Memory B cell (primary cell): ENCODE measurements around the gene GLT8D1.
A peak's percentile ranks its signal among the peaks of the same experiment; 100 is the strongest.

Source experiments
- ATAC-seq: fragments of 150-1000 bp; cut with Tn5 transposase; 2 replicates; pipeline ENCODE4 v1.10.0; 2021; ENCODE audit warnings: low read depth, mild to moderate bottlenecking, moderate library complexity
- DNase-seq, 2 donors: peaks; one replicate each; pipeline ENCODE4 v3.0.0; 2022; ENCODE audit warnings: low spot score in 2 of 2
- H3K27ac Mint-ChIP-seq: one replicate; pipeline ENCODE4 v1.8.0; 2022; ENCODE audit warnings: mild to moderate bottlenecking, moderate library complexity, mixed read lengths
- H3K27me3 Mint-ChIP-seq: one replicate; pipeline ENCODE4 v1.8.0; 2022; ENCODE audit warnings: mixed read lengths
- H3K36me3 Mint-ChIP-seq: one replicate; pipeline ENCODE4 v1.8.0; 2022; ENCODE audit warnings: mild to moderate bottlenecking, mixed read lengths
- H3K4me1 Mint-ChIP-seq: one replicate; pipeline ENCODE4 v1.8.0; 2022; ENCODE audit warnings: mixed read lengths
- H3K4me3 Mint-ChIP-seq: one replicate; pipeline ENCODE4 v1.8.0; 2022; ENCODE audit warnings: mild to moderate bottlenecking, moderate library complexity, mixed read lengths
- H3K9me3 Mint-ChIP-seq: one replicate; pipeline ENCODE4 v1.8.0; 2022; ENCODE audit warnings: mixed read lengths

Gene GLT8D1

GRCh38 chr3:52721730-52722008 lies 16.1 kb upstream of the GLT8D1 start:
- Mint-ChIP-seq H3K36me3 (peaks cover 17% of the 10 kb centered on the region), H3K4me3 (no peak overlapping the region), H3K9me3 (peaks cover 2% of the 10 kb centered on the region), H3K27me3 (no peaks in the 10 kb centered on the region), H3K4me1 (peaks cover 4% of the 10 kb centered on the region), H3K27ac (no peak overlapping the region)
- DNase-seq, result no peak
- no peak for ATAC-seq

- peaks cover 19% of the 10 kb centered on the region for H3K36me3 Mint-ChIP-seq
- peaks cover 2% of the 10 kb centered on the region for H3K9me3 Mint-ChIP-seq
- ATAC-seq (peak; percentile 45), DNase-seq (no peak)
- no peak overlapping the region for H3K4me3 Mint-ChIP-seq
- H3K27ac Mint-ChIP-seq, result no peak overlapping the region
- no peaks in the 10 kb centered on the region for H3K27me3 Mint-ChIP-seq
- peaks cover 4% of the 10 kb centered on the region for H3K4me1 Mint-ChIP-seq
These were observed 15.6 kb upstream of the GLT8D1 start for GRCh38 chr3:52721002-52721729.

GRCh38 chr3:52719618-52720017 lies 14.0 kb upstream of the GLT8D1 start:
- no peak overlapping the region for H3K4me3 Mint-ChIP-seq
- no peak for ATAC-seq
- no peak overlapping the region for H3K27ac Mint-ChIP-seq
- peaks cover 4% of the 10 kb centered on the region for H3K4me1 Mint-ChIP-seq
- no peaks in the 10 kb centered on the region for H3K27me3 Mint-ChIP-seq
- H3K36me3 Mint-ChIP-seq, result peaks cover 19% of the 10 kb centered on the region
- no peak for DNase-seq
- H3K9me3 Mint-ChIP-seq, result peaks cover 2% of the 10 kb centered on the region

- DNase-seq (no peak), ATAC-seq (no peak)
- no peak overlapping the region for H3K27ac Mint-ChIP-seq
- H3K27me3 Mint-ChIP-seq, result no peaks in the 10 kb centered on the region
- H3K4me3 Mint-ChIP-seq, result no peak overlapping the region
- H3K4me1 Mint-ChIP-seq, result peaks cover 3% of the 10 kb centered on the region
- peaks cover 2% of the 10 kb centered on the region for H3K9me3 Mint-ChIP-seq
- H3K36me3 Mint-ChIP-seq, result peaks cover 16% of the 10 kb centered on the region
These were observed 10.2 kb upstream of the GLT8D1 start for GRCh38 chr3:52715714-52716305.

- Mint-ChIP-seq H3K4me1 (peaks cover 3% of the 10 kb centered on the region), H3K9me3 (peaks cover under 1% of the 10 kb centered on the region), H3K27ac (no peak overlapping the region), H3K36me3 (peaks cover 14% of the 10 kb centered on the region), H3K4me3 (no peak overlapping the region), H3K27me3 (no peaks in the 10 kb centered on the region)
- ATAC-seq (no peak), DNase-seq (no peak)
These were observed 9.0 kb upstream of the GLT8D1 start for GRCh38 chr3:52714335-52715302.

- peak overlapping the region; percentile 20 for H3K27ac Mint-ChIP-seq
- peaks cover 4% of the 10 kb centered on the region for H3K4me1 Mint-ChIP-seq
- ATAC-seq, result no peak
- no peak for DNase-seq
- no peaks in the 10 kb centered on the region for H3K27me3 Mint-ChIP-seq
- no peaks in the 10 kb centered on the region for H3K9me3 Mint-ChIP-seq
- H3K36me3 Mint-ChIP-seq, result peaks cover 10% of the 10 kb centered on the region
- no peak overlapping the region for H3K4me3 Mint-ChIP-seq
These were observed 7.0 kb upstream of the GLT8D1 start for GRCh38 chr3:52712291-52713212.

- ATAC-seq, result no peak
- Mint-ChIP-seq H3K36me3 (peaks cover 8% of the 10 kb centered on the region), H3K27ac (peak overlapping the region; percentile 31)
These were observed 4.9 kb upstream of the GLT8D1 start for GRCh38 chr3:52710512-52710911.

GRCh38 chr3:52707585-52707984 lies 2.0 kb upstream of the GLT8D1 start:
- peak overlapping the region; percentile 77 for H3K4me3 Mint-ChIP-seq
- H3K9me3 Mint-ChIP-seq, result no peaks in the 10 kb centered on the region
- H3K27me3 Mint-ChIP-seq, result no peaks in the 10 kb centered on the region
- peaks cover 22% of the 10 kb centered on the region for H3K4me1 Mint-ChIP-seq
- H3K36me3 Mint-ChIP-seq, result peaks cover 5% of the 10 kb centered on the region
- DNase-seq (no peak), ATAC-seq (no peak)
- peak overlapping the region; percentile 92 for H3K27ac Mint-ChIP-seq

More at GRCh38 chr3:52710512-52710911, 4.9 kb upstream of the GLT8D1 start:
- Mint-ChIP-seq H3K27me3 (no peaks in the 10 kb centered on the region), H3K9me3 (no peaks in the 10 kb centered on the region), H3K4me1 (peaks cover 11% of the 10 kb centered on the region), H3K4me3 (no peak overlapping the region)
- DNase-seq, result no peak

GRCh38 chr3:52705438-52705687 lies 228 bp downstream of the GLT8D1 start:
- Mint-ChIP-seq H3K36me3 (peaks cover 3% of the 10 kb centered on the region), H3K27me3 (no peaks in the 10 kb centered on the region), H3K9me3 (no peaks in the 10 kb centered on the region), H3K4me1 (peaks cover 22% of the 10 kb centered on the region), H3K4me3 (peak overlapping the region; percentile 98), H3K27ac (peak overlapping the region; percentile 92)
- no peak for ATAC-seq
- no peak for DNase-seq

- H3K27me3 Mint-ChIP-seq, result no peaks in the 10 kb centered on the region
- H3K4me3 Mint-ChIP-seq, result peak overlapping the region; percentile 98
- H3K27ac Mint-ChIP-seq, result peak overlapping the region; percentile 92
- H3K9me3 Mint-ChIP-seq, result no peaks in the 10 kb centered on the region
- ATAC-seq (no peak), DNase-seq (peak in 1 of 2 donors; percentile 22)
- H3K36me3 Mint-ChIP-seq, result peaks cover 3% of the 10 kb centered on the region
- H3K4me1 Mint-ChIP-seq, result peaks cover 19% of the 10 kb centered on the region
These were observed 767 bp downstream of the GLT8D1 start for GRCh38 chr3:52704611-52705437.

GRCh38 chr3:52703341-52703740 lies 2.2 kb downstream of the GLT8D1 start:
- H3K9me3 Mint-ChIP-seq, result no peaks in the 10 kb centered on the region
- H3K27me3 Mint-ChIP-seq, result no peaks in the 10 kb centered on the region
- no peak overlapping the region for H3K4me3 Mint-ChIP-seq
- no peak overlapping the region for H3K27ac Mint-ChIP-seq
- ATAC-seq (no peak), DNase-seq (no peak)
- H3K36me3 Mint-ChIP-seq, result no peaks in the 10 kb centered on the region
- H3K4me1 Mint-ChIP-seq, result peaks cover 19% of the 10 kb centered on the region

- H3K27ac Mint-ChIP-seq, result peak overlapping the region; percentile 84
- H3K36me3 Mint-ChIP-seq, result peaks cover 18% of the 10 kb centered on the region
- no peaks in the 10 kb centered on the region for H3K9me3 Mint-ChIP-seq
- H3K4me1 Mint-ChIP-seq, result peaks cover 5% of the 10 kb centered on the region
- no peak overlapping the region for H3K4me3 Mint-ChIP-seq
- DNase-seq (no peak), ATAC-seq (no peak)
- H3K27me3 Mint-ChIP-seq, result no peaks in the 10 kb centered on the region
These were observed 8.0 kb downstream of the GLT8D1 start for GRCh38 chr3:52697632-52697965.
